GM12878 (cell line): ENCODE results near the gene HMCN1. TPM values are rescaled to one million over a fixed set of nuclear protein-coding genes. Genes with fewer than 3 reads are reported as not detected.

Experiments used
- ATAC-seq: fragments of 200-7000 bp; cut with Tn5 transposase; 3 replicates; pipeline ENCODE4 v1.9.1; 2020; ENCODE audit warnings: mild to moderate bottlenecking, moderate library complexity
- BruUV-seq: library from RNA; stranded (reverse); fragments of 400-500 nt; replicated peaks from 2 replicates; lab custom pipeline; 2021; lab: Mats Ljungman, UMichigan
- CTCF ChIA-PET: fragments of 300-600 bp; sonication (Branson Sonifier 250); formaldehyde crosslinking; extraction: SDS; loops from one replicate; lab custom pipeline; 2021; ENCODE audit warnings: inconsistent platforms; lab: Yijun Ruan, JAX
- POLR2A ChIA-PET: fragments of 350-600 bp; formaldehyde crosslinking; extraction: SDS; loops from one replicate; lab custom pipeline; 2021; ENCODE audit warnings: inconsistent platforms; lab: Charles Lee
- RAD21 ChIA-PET: fragments of 300-600 bp; sonication (Branson Sonifier 250); formaldehyde crosslinking; loops from one replicate; lab custom pipeline; 2023; ENCODE audit warnings: antibody characterized with exemption; ENCODE audit not compliant: unreplicated experiment; lab: Charles Lee
- SMC1A ChIA-PET: fragments of 300-600 bp; sonication (Branson Sonifier 250); formaldehyde crosslinking; loops from one replicate; lab custom pipeline; 2023; ENCODE audit not compliant: unreplicated experiment, uncharacterized antibody; lab: Charles Lee
- DNase-seq: peaks from one replicate; pipeline ENCODE4 v3.0.0-alpha.2; 2011; ENCODE audit warnings: low read depth, low spot score
- FAIRE-seq: peaks from 3 replicates; lab custom pipeline; 2011; peaks lifted over from hg19 to GRCh38; lab: Jason Lieb, UNC
- H2AFZ ChIP-seq: 2 replicates; pipeline ENCODE4 v1.6.0; 2011; ENCODE audit warnings: low read depth, low read length, control low read depth; ENCODE audit not compliant: control insufficient read depth
- H3K27ac ChIP-seq: 2 replicates; pipeline ENCODE4 v1.5.1; 2011; ENCODE audit warnings: control low read depth; ENCODE audit not compliant: control insufficient read depth, insufficient read depth
- H3K27me3 ChIP-seq, 2 experiments: replicated peaks in 1 of 2; 2 replicates each; pipeline versions ENCODE4 v1.6.0 to v1.6.1; 2011; ENCODE audit warnings: low read length in 1 of 2; ENCODE audit not compliant: control insufficient read depth in 2 of 2, insufficient read depth in 2 of 2
- H3K36me3 ChIP-seq, 2 experiments: 2 replicates each; pipeline ENCODE4 v1.5.1; 2011; ENCODE audit warnings: low read length in 1 of 2; ENCODE audit not compliant: control insufficient read depth in 2 of 2, insufficient read depth in 2 of 2
- H3K4me1 ChIP-seq: 2 replicates; pipeline ENCODE4 v1.6.1; 2011; ENCODE audit warnings: mild to moderate bottlenecking, low read length, moderate library complexity, mixed read lengths; ENCODE audit not compliant: control insufficient read depth, insufficient read depth
- H3K4me2 ChIP-seq: 2 replicates; pipeline ENCODE4 v1.6.0; 2011; ENCODE audit warnings: control low read depth; ENCODE audit not compliant: control insufficient read depth, insufficient read depth
- H3K4me3 ChIP-seq: fragments of 200-600 bp; sonication (generic); 2 replicates; pipeline ENCODE4 v1.5.1; 2016
- H3K79me2 ChIP-seq: 2 replicates; pipeline ENCODE4 v1.6.0; 2011; ENCODE audit warnings: low read length; ENCODE audit not compliant: control insufficient read depth, insufficient read depth
- H3K9ac ChIP-seq: 2 replicates; pipeline ENCODE4 v1.8.0; 2011; ENCODE audit warnings: low read length, control low read depth, mixed read lengths; ENCODE audit not compliant: control insufficient read depth, insufficient read depth
- H3K9me3 ChIP-seq: replicated peaks from 3 replicates; pipeline ENCODE4 v1.5.1; 2011; ENCODE audit warnings: mild to moderate bottlenecking, low read length; ENCODE audit not compliant: control insufficient read depth, insufficient read depth
- H4K20me1 ChIP-seq: 2 replicates; pipeline ENCODE4 v1.6.0; 2011; ENCODE audit not compliant: control insufficient read depth, insufficient read depth
- BMI1 ChIP-seq: fragments of 450-650 bp; IDR thresholded peaks from 2 replicates; pipeline ENCODE4 v1.6.1; 2016; ENCODE audit warnings: mild to moderate bottlenecking, moderate library complexity, borderline replicate concordance
- CBX3 ChIP-seq: fragments of 200-600 bp; sonication (generic); IDR thresholded peaks from 2 replicates; pipeline ENCODE4 v1.6.1; 2016; ENCODE audit warnings: low read depth, borderline replicate concordance
- DPF2 ChIP-seq: fragments of 450-650 bp; IDR thresholded peaks from 2 replicates; pipeline ENCODE4 v1.6.1; 2017; ENCODE audit warnings: mild to moderate bottlenecking
- EP300 ChIP-seq, 2 experiments: fragments of 150-350 bp in 1 of 2; IDR thresholded peaks; 2 replicates each; pipeline ENCODE4 v1.6.1; 2011 to 2012; ENCODE audit warnings: low read depth in 2 of 2, low read length in 2 of 2, borderline replicate concordance in 1 of 2, improper control_type of control experiment in 1 of 2, inconsistent platforms in 1 of 2; ENCODE audit not compliant: control insufficient read depth in 1 of 2
- GATAD2B ChIP-seq: fragments of 450-650 bp; conservative IDR thresholded peaks from 2 replicates; pipeline ENCODE4 v1.6.1; 2017; ENCODE audit warnings: low read depth, mild to moderate bottlenecking, moderate library complexity
- HCFC1 ChIP-seq: fragments of 150-350 bp; IDR thresholded peaks from 2 replicates; pipeline ENCODE4 v1.6.1; 2014; ENCODE audit warnings: low read length
- HSF1 ChIP-seq: fragments of 150-350 bp; IDR thresholded peaks from 2 replicates; pipeline ENCODE4 v1.6.1; 2014; ENCODE audit warnings: mild to moderate bottlenecking, low read depth, low read length
- JUND ChIP-seq: IDR thresholded peaks from 2 replicates; pipeline ENCODE4 v1.6.1; 2012; ENCODE audit warnings: low read depth, mild to moderate bottlenecking, low read length, improper control_type of control experiment, moderate library complexity
- PAX5 ChIP-seq: IDR thresholded peaks from 2 replicates; pipeline ENCODE4 v1.6.1; 2011; ENCODE audit warnings: low read depth, low read length, borderline replicate concordance
- POLR2AphosphoS5 ChIP-seq: IDR thresholded peaks from 2 replicates; pipeline ENCODE4 v1.6.1; 2011; ENCODE audit warnings: mild to moderate bottlenecking, low read length, inconsistent platforms
- TCF7 ChIP-seq: IDR thresholded peaks from 2 replicates; pipeline ENCODE4 v1.6.1; 2014; ENCODE audit warnings: antibody characterized with exemption, borderline replicate concordance
- ZNF207 ChIP-seq: fragments of 450-650 bp; IDR thresholded peaks from 2 replicates; pipeline ENCODE4 v1.6.1; 2014; ENCODE audit warnings: antibody characterized with exemption, mild to moderate bottlenecking, borderline replicate concordance
- ZNF24 ChIP-seq: fragments of 450-650 bp; IDR thresholded peaks from 2 replicates; pipeline ENCODE4 v1.6.1; 2017; ENCODE audit warnings: antibody characterized with exemption, mild to moderate bottlenecking
- ZNF622 ChIP-seq: fragments of 450-650 bp; IDR thresholded peaks from 2 replicates; pipeline ENCODE4 v1.6.1; 2017; ENCODE audit warnings: mild to moderate bottlenecking, inconsistent platforms
- ZSCAN29 ChIP-seq: fragments of 450-650 bp; IDR thresholded peaks from 2 replicates; pipeline ENCODE4 v1.6.1; 2017; ENCODE audit warnings: mild to moderate bottlenecking, moderate library complexity
- WGBS: methylation state at CpG from one replicate; pipeline ENCODE4 v1.1.6; 2016; ENCODE audit warnings: low lambda C conversion rate; ENCODE audit not compliant: insufficient replicate concordance, insufficient coverage; ENCODE audit errors: missing lambda C conversion rate; 5-methylcytosine and 5-hydroxymethylcytosine counted together
- in situ Hi-C: fragments of 300-500 bp; cut with MboI; formaldehyde crosslinking; loops from 9 replicates; pipeline ENCODE4 v1.14.3; 2018; ENCODE audit warnings: mixed read lengths
- intact Hi-C: fragments of 100-400 bp; cut with micrococcal nuclease; formaldehyde crosslinking; loops from one replicate; pipeline ENCODE4 v1.14.2; 2022; ENCODE audit not compliant: unreplicated experiment
- polyA plus RNA-seq, 11 experiments: library from polyadenylated mRNA; depleted of rRNA in 4 of 11; unstranded in 6 of 11; stranded (reverse) in 5 of 11; fragments of >200 nt; fragmentation: Nextera tagmentation in 4 of 11; fragmentation: Illumina TruSeq in 1 of 11; extraction: Ambion mirVana in 4 of 11; extraction: Trizol in 1 of 11; gene quantifications; 1 replicate in 1 of 11; 2 replicates in 10 of 11; pipeline versions ENCODE4 v1.2.1 to v1.2.3, GENCODE V29; 2011 to 2016; ENCODE audit warnings: inconsistent platforms in 2 of 11, missing spikeins in 2 of 11, low read depth in 1 of 11
- total RNA-seq, 4 experiments: library from RNA; depleted of rRNA in 3 of 4; stranded (reverse); fragments of >200 nt in 3 of 4; fragmentation: Illumina TruSeq in 1 of 4; extraction: Trizol in 1 of 4; gene quantifications; 2 replicates each; pipeline versions ENCODE4 v1.2.1 to v1.2.3, GENCODE V29; 2013 to 2021
- TF ChIP-seq, protein P1 (sequence below): fragments of 450-650 bp; IDR thresholded peaks from 2 replicates; pipeline ENCODE4 v1.6.1; 2017; ENCODE audit warnings: mild to moderate bottlenecking, low read depth, inconsistent platforms; ENCODE audit not compliant: poor library complexity, severe bottlenecking

Gene HMCN1
- total and polyA plus RNA-seq, 10 of the 15 experiments (the other 5 are each of a cell fraction or from before 2014, with no cell fraction given), result under 0.01 to 0.07 TPM; not detected in 8

DNA sequence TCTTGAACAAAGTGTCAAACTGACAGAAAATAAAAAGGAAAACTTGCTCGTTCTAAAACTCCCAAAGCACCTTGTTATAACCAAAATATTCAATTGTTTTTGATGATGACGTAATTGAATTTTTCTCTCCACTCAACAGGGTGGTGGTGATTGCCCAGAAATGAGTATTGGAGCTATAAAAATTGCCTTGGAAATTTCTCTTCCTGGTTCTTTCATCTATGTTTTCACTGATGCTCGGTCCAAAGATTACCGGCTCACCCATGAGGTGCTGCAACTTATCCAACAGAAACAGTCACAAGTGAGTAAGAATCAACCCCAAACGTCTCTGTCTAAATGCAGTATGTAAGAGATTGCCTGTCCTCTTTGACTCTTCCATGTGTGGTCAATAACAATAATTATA lies 130.1 kb downstream of the HMCN1 start:
- no peak for DNase-seq
- H3K9me3 ChIP-seq, result no peaks in the 10 kb centered on the region
- no peak overlapping the region for H3K4me3 ChIP-seq
- no TSS peak for BruUV-seq
- H2AFZ ChIP-seq, result no peak overlapping the region
- H3K79me2 ChIP-seq, result no peaks in the 10 kb centered on the region
- no peaks in the 10 kb centered on the region for H3K36me3 ChIP-seq
- no peak overlapping the region for H3K27ac ChIP-seq
- ChIA-PET CTCF (interaction anchor here (1.1 kb wide), 1 partner anchor 144 kb away, joined by 3 read pairs; no protein-coding TSS in a partner anchor), SMC1A (no interaction called here), RAD21 (no interaction called here), POLR2A (no interaction called here)
- in situ Hi-C loops, result no loop called here
- FAIRE-seq, result no peak
- no peak for ATAC-seq
- TF ChIP-seq, protein P1, sequence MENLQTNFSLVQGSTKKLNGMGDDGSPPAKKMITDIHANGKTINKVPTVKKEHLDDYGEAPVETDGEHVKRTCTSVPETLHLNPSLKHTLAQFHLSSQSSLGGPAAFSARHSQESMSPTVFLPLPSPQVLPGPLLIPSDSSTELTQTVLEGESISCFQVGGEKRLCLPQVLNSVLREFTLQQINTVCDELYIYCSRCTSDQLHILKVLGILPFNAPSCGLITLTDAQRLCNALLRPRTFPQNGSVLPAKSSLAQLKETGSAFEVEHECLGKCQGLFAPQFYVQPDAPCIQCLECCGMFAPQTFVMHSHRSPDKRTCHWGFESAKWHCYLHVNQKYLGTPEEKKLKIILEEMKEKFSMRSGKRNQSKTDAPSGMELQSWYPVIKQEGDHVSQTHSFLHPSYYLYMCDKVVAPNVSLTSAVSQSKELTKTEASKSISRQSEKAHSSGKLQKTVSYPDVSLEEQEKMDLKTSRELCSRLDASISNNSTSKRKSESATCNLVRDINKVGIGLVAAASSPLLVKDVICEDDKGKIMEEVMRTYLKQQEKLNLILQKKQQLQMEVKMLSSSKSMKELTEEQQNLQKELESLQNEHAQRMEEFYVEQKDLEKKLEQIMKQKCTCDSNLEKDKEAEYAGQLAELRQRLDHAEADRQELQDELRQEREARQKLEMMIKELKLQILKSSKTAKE, result no peak
- TF ChIP-seq CBX3, result no peak
- TF ChIP-seq HCFC1, result no peak
- no peak for TF ChIP-seq POLR2AphosphoS5
- TF ChIP-seq ZNF622, result no peak
- no peak for TF ChIP-seq ZNF24
- no peak for TF ChIP-seq GATAD2B
- TF ChIP-seq JUND, result no peak
- TF ChIP-seq BMI1, result no peak
- TF ChIP-seq ZNF207, result no peak
- no peak for TF ChIP-seq PAX5
- TF ChIP-seq HSF1, result no peak
- TF ChIP-seq EP300 (IDR thresholded peaks at IDR 0.05; ENCODE audit: borderline replicate concordance in 1 of 2, control insufficient read depth in 1 of 2, low read depth in 2 of 2, low read length in 2 of 2), result no peak
- TF ChIP-seq DPF2, result no peak
- no peak for TF ChIP-seq TCF7
- TF ChIP-seq ZSCAN29, result no peak
- intact Hi-C loops, result no loop called here
- no peaks in the 10 kb centered on the region for H4K20me1 ChIP-seq
- no peak overlapping the region for H3K9ac ChIP-seq
- no peak overlapping the region for H3K4me2 ChIP-seq
- H3K4me1 ChIP-seq, result no peaks in the 10 kb centered on the region
- 25% methylated on average over 5 of the region's 5 CpGs for WGBS
- H3K27me3 ChIP-seq, result no peaks in the 10 kb centered on the region
